Fibroblast of skin of right biceps (primary cell): ENCODE measurements around the gene MUC4.
"Not testable (repeated sequence)": the region's sequence is repeated elsewhere in the genome, so short reads cannot be mapped to it uniquely, and the experiment has no call there.

Experiments
- DNase-seq: peaks from one replicate; pipeline ENCODE4 v3.0.0-alpha.2; 2013

MUC4 gene

DNA sequence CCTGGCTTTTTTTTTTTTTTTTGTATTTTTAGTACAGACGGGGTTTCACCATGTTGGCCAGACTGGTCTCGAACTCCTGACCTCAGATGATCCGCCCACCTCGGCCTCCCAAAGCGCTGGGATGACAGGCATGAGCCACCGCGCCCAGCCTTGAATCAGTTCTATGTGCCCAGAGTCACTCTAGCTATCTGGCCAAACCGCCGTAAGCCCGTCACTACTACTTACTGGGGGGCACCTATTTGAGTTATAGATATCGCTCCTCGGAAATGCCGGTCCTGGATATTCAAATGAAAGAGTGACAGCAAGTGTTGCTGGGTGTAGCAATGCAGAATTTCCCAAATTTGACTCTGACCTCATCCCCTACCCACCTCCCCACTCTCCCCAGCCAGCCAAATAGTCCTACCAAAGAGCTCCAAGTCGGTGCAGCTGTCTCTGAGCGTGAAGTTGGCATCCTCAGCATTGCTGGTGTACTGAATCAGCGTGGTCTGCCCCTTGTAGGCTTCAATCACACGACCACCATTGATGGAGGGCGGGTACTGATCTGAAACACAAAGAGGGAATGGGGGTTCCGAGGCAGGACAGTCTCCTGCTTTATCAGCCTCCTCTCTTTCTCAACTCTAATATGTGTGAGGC lies 52.9 kb downstream of the MUC4 start:
- DNase-seq: no peak

DNA sequence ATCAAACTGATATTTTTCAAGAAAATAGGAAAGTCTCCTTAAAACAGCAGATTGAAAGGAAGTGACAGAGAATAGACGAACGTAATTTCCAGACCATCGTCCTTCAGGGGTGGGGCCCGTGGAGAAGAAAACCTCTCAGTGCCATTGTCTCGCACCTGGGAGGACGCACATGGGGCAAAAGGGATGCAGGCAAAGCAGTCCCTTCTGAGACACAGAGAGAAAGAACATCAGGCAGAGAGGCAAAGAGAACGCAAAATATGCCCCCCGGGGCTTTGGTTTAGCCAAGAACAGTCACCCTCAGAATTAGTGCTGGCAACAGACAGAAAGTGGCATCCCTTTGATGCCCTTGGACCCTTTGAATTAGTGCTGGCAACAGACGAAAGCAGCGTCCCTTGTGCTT lies 53.9 kb downstream of the MUC4 start:
- DNase-seq: no peak

- no peak for DNase-seq
Observed at GRCh38 chr3:195757438-195757770, 54.3 kb downstream of the MUC4 start.

- no peak for DNase-seq
Observed at GRCh38 chr3:195755791-195756676, 55.7 kb downstream of the MUC4 start.

- DNase-seq: no peak
Observed at GRCh38 chr3:195755391-195755790, 56.3 kb downstream of the MUC4 start.

DNA sequence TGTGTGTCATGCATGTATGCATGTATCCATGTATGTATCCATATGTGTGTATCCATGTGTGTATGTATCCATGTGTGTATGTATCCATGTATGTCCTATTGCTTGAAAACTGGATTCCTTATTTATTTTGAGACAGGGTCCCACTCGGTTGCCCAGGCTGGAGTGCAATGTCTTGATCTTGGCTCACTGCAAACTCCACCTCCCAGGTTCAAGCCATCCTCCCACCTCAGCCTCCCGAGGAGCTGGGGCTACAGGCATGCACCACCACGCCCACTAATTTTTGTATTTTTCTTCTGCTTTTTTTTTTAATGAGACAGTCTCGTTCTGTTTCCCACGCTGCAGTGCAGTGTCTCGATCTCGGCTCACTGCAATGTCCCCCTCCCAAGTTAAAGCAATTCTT lies 56.8 kb downstream of the MUC4 start:
- no peak for DNase-seq

DNA sequence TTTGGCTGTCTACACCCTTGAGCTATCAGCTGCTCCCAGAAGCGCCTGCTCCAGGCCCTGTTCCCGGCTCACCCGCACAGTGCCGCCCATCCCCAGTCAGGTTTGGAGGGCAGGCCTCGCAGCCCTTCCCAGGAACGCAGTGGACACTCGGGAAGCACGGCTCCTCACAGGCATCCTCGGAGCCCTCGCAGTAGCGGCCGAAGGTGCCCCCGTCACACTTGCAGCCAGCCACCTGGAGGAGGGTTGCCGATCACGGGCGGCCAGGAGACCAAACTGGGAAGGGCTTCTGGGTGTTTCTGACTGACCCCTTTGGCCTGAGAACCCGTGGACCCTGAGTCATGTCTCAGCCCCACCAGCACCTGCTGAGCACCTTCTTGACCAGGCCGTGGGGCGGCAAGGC lies 57.6 kb downstream of the MUC4 start:
- no peak for DNase-seq

- DNase-seq: no peak
Observed at GRCh38 chr3:195753581-195753980, 58.1 kb downstream of the MUC4 start.

- DNase-seq: no peak
Observed at GRCh38 chr3:195752546-195753331, 59.0 kb downstream of the MUC4 start.

DNA sequence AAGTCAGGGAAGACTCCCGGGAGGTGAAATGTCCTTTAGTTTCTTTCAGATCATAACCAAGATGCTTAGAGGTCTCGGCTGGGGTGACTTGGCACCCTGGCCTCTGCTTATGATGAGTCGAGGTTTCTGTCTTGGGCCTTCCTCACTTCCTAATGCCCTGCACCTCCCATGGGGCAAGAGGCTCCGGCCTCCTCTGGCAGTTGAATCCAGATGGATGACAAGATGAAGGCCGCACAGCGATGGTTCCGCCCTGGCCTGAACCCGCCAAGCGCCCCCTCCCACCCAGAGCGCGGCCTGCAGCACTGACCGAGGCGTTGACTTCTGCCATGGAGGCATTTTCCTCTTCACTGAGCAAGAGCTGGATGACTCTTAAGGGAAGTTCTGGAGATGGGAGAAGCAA lies 59.7 kb downstream of the MUC4 start:
- no peak for DNase-seq

DNA sequence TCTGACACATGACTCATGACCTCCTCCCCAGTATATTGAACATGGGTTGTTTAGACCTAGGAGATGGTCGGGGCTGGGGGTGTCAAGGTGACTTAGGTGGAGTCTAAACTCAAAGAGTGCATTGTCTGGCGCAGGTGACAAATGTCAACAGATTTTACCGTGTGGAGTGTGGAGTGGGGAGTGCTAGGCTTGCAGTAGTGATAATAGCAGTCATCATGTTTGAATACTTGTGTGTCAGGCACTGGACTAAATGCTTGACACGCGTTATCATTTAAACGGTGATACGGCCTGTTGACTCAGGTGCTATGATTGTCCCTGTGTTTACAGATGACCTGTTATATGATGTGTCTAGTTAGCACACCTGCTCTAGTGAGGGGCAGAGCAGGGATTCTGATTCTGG lies 60.2 kb downstream of the MUC4 start:
- DNase-seq: no peak

- DNase-seq: no peak
Observed at GRCh38 chr3:195750797-195751520, 60.8 kb downstream of the MUC4 start.

DNA sequence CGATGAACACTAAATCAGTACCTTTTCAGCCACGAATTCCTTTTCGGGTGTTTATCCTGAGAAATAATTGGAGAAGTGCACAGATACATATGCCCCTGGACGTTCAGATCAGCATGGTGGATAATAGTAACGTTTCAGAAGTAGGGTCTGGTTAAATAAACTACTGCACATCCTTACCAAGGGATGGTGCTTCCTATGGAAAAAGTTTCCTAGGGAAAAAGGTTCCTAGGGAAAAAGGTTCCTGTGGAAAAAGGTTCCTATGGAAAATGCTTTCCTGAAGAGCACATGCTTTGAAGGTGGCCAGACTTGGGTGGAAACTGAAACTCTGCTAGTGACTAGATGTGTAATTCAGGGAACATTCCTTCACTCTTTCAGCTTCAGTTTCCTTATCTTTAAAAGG lies 62.6 kb downstream of the MUC4 start:
- not testable (repeated sequence) for DNase-seq

- no peak for DNase-seq
Observed at GRCh38 chr3:195748661-195749060, 63.1 kb downstream of the MUC4 start.

GRCh38 chr3:195746751-195747150 lies 65.0 kb downstream of the MUC4 start:
- no peak for DNase-seq

GRCh38 chr3:195746346-195746745 lies 65.4 kb downstream of the MUC4 start:
- DNase-seq: no peak

DNA sequence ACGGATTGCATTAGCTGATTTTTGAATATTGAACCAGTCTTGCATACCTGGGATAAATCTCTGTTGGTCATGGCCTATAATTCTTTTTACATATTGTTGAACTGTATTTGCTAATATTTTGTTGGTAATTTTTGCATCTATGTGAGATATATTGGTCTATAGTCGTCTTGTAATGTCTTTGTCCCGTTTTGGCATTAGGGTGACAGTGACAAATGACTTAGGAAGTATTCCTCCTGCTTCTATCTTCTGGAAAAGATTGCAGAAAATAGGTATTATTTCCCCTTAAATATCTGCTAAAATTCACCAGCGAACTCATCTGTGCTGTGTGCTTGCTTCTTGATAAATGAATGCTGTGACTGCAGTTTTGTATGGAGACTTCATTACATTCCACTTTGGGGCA lies 67.3 kb downstream of the MUC4 start:
- DNase-seq: no peak

DNA sequence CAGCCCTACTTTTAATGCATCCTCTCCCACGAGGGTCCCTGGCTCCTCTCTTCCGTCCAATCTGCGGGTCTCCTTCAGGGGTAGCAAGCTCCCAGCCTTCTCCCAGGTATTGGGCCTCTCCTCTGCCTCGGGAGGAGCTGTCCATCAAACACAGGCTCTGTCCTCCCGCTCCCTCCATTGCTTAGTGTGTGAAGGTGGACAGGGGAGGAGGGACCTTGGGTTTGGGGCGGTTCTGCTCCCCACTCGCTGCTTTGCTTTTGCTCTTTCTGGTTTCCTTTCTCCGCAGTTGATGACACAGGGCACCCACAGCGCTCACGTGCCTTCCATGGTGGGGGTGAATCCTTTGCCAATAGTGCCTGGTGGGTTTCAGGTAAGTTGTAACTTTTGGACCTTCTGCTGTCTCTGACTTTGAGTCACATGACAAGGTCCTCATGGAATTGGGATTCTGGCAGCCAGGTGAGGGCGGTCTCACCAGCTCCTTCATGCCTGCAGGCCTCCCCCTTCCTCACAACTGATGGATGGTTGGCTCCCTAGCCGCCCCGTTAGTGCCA lies 72.1 kb downstream of the MUC4 start:
- DNase-seq: no peak

- DNase-seq: no peak
Observed at GRCh38 chr3:195738274-195739044, 73.3 kb downstream of the MUC4 start.

DNA sequence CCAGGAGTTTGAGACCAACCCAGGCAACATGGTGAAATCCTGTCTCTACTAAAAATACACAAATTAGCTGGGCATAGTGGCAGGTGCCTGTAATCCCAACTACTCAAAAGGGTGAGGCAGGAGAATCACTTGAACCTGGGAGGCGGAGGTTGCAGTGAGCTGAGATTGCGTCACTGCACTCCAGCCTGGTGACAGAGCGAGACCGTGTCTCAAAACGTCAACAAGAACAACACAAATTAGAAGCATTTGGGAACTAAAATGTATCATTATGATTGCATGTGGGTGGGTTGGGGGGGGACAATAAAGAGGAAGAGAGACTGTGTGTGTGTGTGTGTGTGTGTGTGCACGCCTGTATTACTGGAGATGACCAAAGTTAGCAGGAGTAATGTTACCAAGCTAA lies 73.9 kb downstream of the MUC4 start:
- not testable (repeated sequence) for DNase-seq

DNA sequence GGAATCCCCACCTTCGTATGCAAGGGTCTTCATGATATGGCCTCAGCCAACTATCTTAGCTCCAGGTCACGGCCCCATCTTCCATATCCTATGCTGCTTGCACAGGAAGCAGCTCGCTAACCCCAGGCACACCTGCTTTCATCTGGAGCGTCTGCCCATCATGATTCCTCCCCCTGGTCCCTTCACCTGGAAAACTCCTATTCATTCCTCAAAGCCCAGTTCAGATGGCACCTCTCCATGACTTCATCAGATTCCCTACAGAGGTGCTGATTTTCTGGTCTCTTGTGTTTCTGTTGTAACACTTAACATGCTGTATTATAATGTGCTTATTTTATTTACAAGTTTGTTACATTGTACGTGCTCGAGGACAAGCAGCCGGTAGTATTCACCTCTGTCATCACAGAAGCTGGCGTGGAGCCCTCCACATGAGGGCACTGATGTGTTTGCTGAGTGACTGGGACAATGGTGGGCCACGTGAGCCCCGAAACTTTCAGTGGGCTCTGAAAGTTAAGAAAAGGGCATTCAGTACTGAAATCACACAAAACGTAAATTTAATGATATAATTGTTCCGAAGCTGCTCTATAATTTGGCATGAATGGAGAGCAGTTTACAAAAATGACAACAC lies 74.8 kb downstream of the MUC4 start:
- DNase-seq: no peak
